ENCODE results near the gene SMIM12. TPM values are rescaled to one million over a fixed set of nuclear protein-coding genes. Genes with fewer than 3 reads are reported as not detected.

Gene SMIM12
- total RNA-seq, 4 donors from 2014 or later = 17.1 to 38.1 (median 31.5) TPM

GRCh38 chr1:34851431-34852105 is 8.0 kb downstream of the SMIM12 start:
- no peak overlapping the region for H3K27ac ChIP-seq
- H3K36me3 ChIP-seq = peaks cover 27% of the 10 kb centered on the region
- no peaks in the 10 kb centered on the region for H3K9me3 ChIP-seq
- no peak for TF ChIP-seq POLR2AphosphoS5 (IDR thresholded peaks at IDR 0.05)
- TF ChIP-seq EP300 (IDR thresholded peaks at IDR 0.05) = no peak
- no peak for TF ChIP-seq POLR2A (IDR thresholded peaks at IDR 0.05)
- no peak for TF ChIP-seq CTCF (IDR thresholded peaks at IDR 0.05)
- H3K4me1 ChIP-seq = peaks cover 48% of the 10 kb centered on the region
- no peak overlapping the region for H3K4me3 ChIP-seq
- H3K27me3 ChIP-seq = no peaks in the 10 kb centered on the region
- DNase-seq (ENCODE audit: low spot score in 2 of 2) = no peak
- WGBS = 73% methylated on average over 13 of the region's 13 CpGs

- 61% methylated on average over 6 of the region's 6 CpGs for WGBS
- H3K4me3 ChIP-seq = no peak overlapping the region
- H3K36me3 ChIP-seq = peaks cover 21% of the 10 kb centered on the region
- no peaks in the 10 kb centered on the region for H3K9me3 ChIP-seq
- H3K27me3 ChIP-seq = no peaks in the 10 kb centered on the region
- TF ChIP-seq CTCF (IDR thresholded peaks at IDR 0.05) (no peak), POLR2A (IDR thresholded peaks at IDR 0.05) (no peak), POLR2AphosphoS5 (IDR thresholded peaks at IDR 0.05) (no peak), EP300 (IDR thresholded peaks at IDR 0.05) (no peak)
- H3K27ac ChIP-seq = no peak overlapping the region
- peaks cover 37% of the 10 kb centered on the region for H3K4me1 ChIP-seq
- DNase-seq (ENCODE audit: low spot score in 2 of 2) = no peak
Observed at GRCh38 chr1:34850382-34850781, 9.2 kb downstream of the SMIM12 start.

- no peak for DNase-seq (ENCODE audit: low spot score in 2 of 2)
- Histone ChIP-seq H3K4me3 (no peak overlapping the region), H3K27me3 (no peaks in the 10 kb centered on the region), H3K36me3 (peaks cover 3% of the 10 kb centered on the region), H3K9me3 (no peaks in the 10 kb centered on the region), H3K27ac (no peak overlapping the region), H3K4me1 (peaks cover 26% of the 10 kb centered on the region)
- WGBS = 92% methylated on average over 7 of the region's 7 CpGs
- TF ChIP-seq POLR2AphosphoS5 (IDR thresholded peaks at IDR 0.05) (no peak), CTCF (IDR thresholded peaks at IDR 0.05) (no peak), EP300 (IDR thresholded peaks at IDR 0.05) (no peak), POLR2A (IDR thresholded peaks at IDR 0.05) (no peak)
Observed at GRCh38 chr1:34847094-34847493, 12.5 kb downstream of the SMIM12 start.

GRCh38 chr1:34846265-34846664 is 13.3 kb downstream of the SMIM12 start:
- peaks cover 3% of the 10 kb centered on the region for H3K36me3 ChIP-seq
- WGBS = 90% methylated on average over 1 of the region's 2 CpGs
- H3K27ac ChIP-seq = no peak overlapping the region
- H3K4me1 ChIP-seq = peaks cover 18% of the 10 kb centered on the region
- no peaks in the 10 kb centered on the region for H3K27me3 ChIP-seq
- no peak for DNase-seq (ENCODE audit: low spot score in 2 of 2)
- no peak overlapping the region for H3K4me3 ChIP-seq
- TF ChIP-seq POLR2AphosphoS5 (IDR thresholded peaks at IDR 0.05) (no peak), CTCF (IDR thresholded peaks at IDR 0.05) (no peak), POLR2A (IDR thresholded peaks at IDR 0.05) (no peak), EP300 (IDR thresholded peaks at IDR 0.05) (no peak)
- no peaks in the 10 kb centered on the region for H3K9me3 ChIP-seq

- 83% methylated on average over 16 of the region's 16 CpGs for WGBS
- TF ChIP-seq POLR2A (IDR thresholded peaks at IDR 0.05) = no peak
- no peak for TF ChIP-seq CTCF (IDR thresholded peaks at IDR 0.05)
- no peak for TF ChIP-seq POLR2AphosphoS5 (IDR thresholded peaks at IDR 0.05)
- no peak for TF ChIP-seq EP300 (IDR thresholded peaks at IDR 0.05)
- Histone ChIP-seq H3K36me3 (peaks cover 3% of the 10 kb centered on the region), H3K27ac (no peak overlapping the region), H3K4me1 (peaks cover 9% of the 10 kb centered on the region), H3K4me3 (no peak overlapping the region), H3K27me3 (no peaks in the 10 kb centered on the region), H3K9me3 (no peaks in the 10 kb centered on the region)
- DNase-seq (ENCODE audit: low spot score in 2 of 2) = no peak
Observed at GRCh38 chr1:34845131-34845901, 14.2 kb downstream of the SMIM12 start.
